Keratinocyte (primary cell): ENCODE results near the gene DYNC1I1. TPM values are rescaled to one million over a fixed set of nuclear protein-coding genes. Genes with fewer than 3 reads are reported as not detected.

Source experiments
- DNase-seq: peaks from one replicate; pipeline ENCODE4 v3.0.0-alpha.2; 2011; ENCODE audit warnings: low read depth, missing footprints, low spot score
- FAIRE-seq: peaks from 2 replicates; lab custom pipeline; 2011; peaks lifted over from hg19 to GRCh38; lab: Jason Lieb, UNC
- H2AFZ ChIP-seq: 2 replicates; pipeline ENCODE4 v1.6.0; 2012; ENCODE audit warnings: low read length, control low read depth, inconsistent platforms; ENCODE audit not compliant: control insufficient read depth
- H3K27ac ChIP-seq: 2 replicates; pipeline ENCODE4 v1.5.1; 2011; ENCODE audit warnings: low read length; ENCODE audit not compliant: control insufficient read depth, insufficient read depth
- H3K27me3 ChIP-seq: 3 replicates; pipeline ENCODE4 v1.6.0; 2011; ENCODE audit warnings: low read length; ENCODE audit not compliant: control insufficient read depth, insufficient read depth; ENCODE audit errors: extremely low read depth
- H3K36me3 ChIP-seq, 2 experiments: 2 replicates in 1 of 2; 3 replicates in 1 of 2; pipeline ENCODE4 v1.5.1; 2011; ENCODE audit warnings: low read length in 2 of 2, mild to moderate bottlenecking in 1 of 2; ENCODE audit not compliant: control insufficient read depth in 2 of 2, insufficient read depth in 2 of 2; ENCODE audit errors: extremely low read depth in 1 of 2
- H3K4me1 ChIP-seq: 3 replicates; pipeline ENCODE4 v1.5.1; 2011; ENCODE audit warnings: low read length; ENCODE audit not compliant: control insufficient read depth, insufficient read depth; ENCODE audit errors: extremely low read depth
- H3K4me2 ChIP-seq: 3 replicates; pipeline ENCODE4 v1.6.0; 2011; ENCODE audit warnings: low read depth, low read length; ENCODE audit not compliant: control insufficient read depth, insufficient read depth; ENCODE audit errors: extremely low read depth
- H3K4me3 ChIP-seq, 3 experiments: fragments of 200-600 bp in 1 of 3; sonication (generic) in 1 of 3; 2 replicates in 2 of 3; 3 replicates in 1 of 3; pipeline ENCODE4 v1.5.1; 2011 to 2016; ENCODE audit warnings: low read length in 3 of 3, mild to moderate bottlenecking in 3 of 3, control low read depth in 2 of 3, inconsistent platforms in 1 of 3, low read depth in 1 of 3, mixed read lengths in 1 of 3, mixed run types in 1 of 3, moderate library complexity in 1 of 3; ENCODE audit not compliant: control insufficient read depth in 2 of 3, insufficient read depth in 2 of 3; ENCODE audit errors: extremely low read depth in 1 of 3
- H3K79me2 ChIP-seq: 2 replicates; pipeline ENCODE4 v1.6.0; 2012; ENCODE audit warnings: low read length; ENCODE audit not compliant: control insufficient read depth, insufficient read depth
- H3K9ac ChIP-seq: 3 replicates; pipeline ENCODE4 v1.6.0; 2011; ENCODE audit warnings: low read length; ENCODE audit not compliant: control insufficient read depth, insufficient read depth; ENCODE audit errors: extremely low read depth
- H3K9me1 ChIP-seq: 3 replicates; pipeline ENCODE4 v1.6.0; 2011; ENCODE audit warnings: low read length; ENCODE audit not compliant: control insufficient read depth, insufficient read depth; ENCODE audit errors: extremely low read depth
- H3K9me3 ChIP-seq: 2 replicates; pipeline ENCODE4 v1.5.1; 2012; ENCODE audit warnings: low read depth, low read length; ENCODE audit not compliant: control insufficient read depth
- H4K20me1 ChIP-seq: 3 replicates; pipeline ENCODE4 v1.6.0; 2011; ENCODE audit warnings: low read length; ENCODE audit not compliant: control insufficient read depth, insufficient read depth; ENCODE audit errors: extremely low read depth
- EZH2 ChIP-seq: IDR thresholded peaks from one replicate; pipeline ENCODE4 v1.6.1; 2012; ENCODE audit warnings: inconsistent platforms, mild to moderate bottlenecking, low read length, moderate library complexity
- dilution Hi-C: fragments of 300-500 bp; cut with MboI; formaldehyde crosslinking; loops from one replicate; pipeline ENCODE4 v1.7.0; 2020; ENCODE audit warnings: low sequenced_read_pairs; ENCODE audit not compliant: extremely low pct_ligation_motif_present
- polyA plus RNA-seq, 5 experiments: library from polyadenylated mRNA; depleted of rRNA in 3 of 5; stranded (reverse) in 3 of 5; stranded (forward) in 1 of 5; unstranded in 1 of 5; fragments of >200 nt; gene quantifications; 1 replicate in 1 of 5; 2 replicates in 3 of 5; 3 replicates in 1 of 5; pipeline versions ENCODE4 v1.2.1 to v1.2.3, GENCODE V29; 2011 to 2012; ENCODE audit warnings: missing spikeins in 2 of 5, low read depth in 1 of 5, low replicate concordance in 1 of 5
- TF ChIP-seq, protein P1 (sequence below), 3 experiments: IDR thresholded peaks in 1 of 3; conservative IDR thresholded peaks in 1 of 3; optimal IDR thresholded peaks in 1 of 3; 2 replicates in 2 of 3; 3 replicates in 1 of 3; pipeline versions ENCODE3 to v1.5.1; 2011; ENCODE audit warnings: low read length in 3 of 3, mild to moderate bottlenecking in 3 of 3, moderate library complexity in 2 of 3, control low read depth in 1 of 3, inconsistent platforms in 1 of 3; ENCODE audit not compliant: insufficient read depth in 2 of 3; ENCODE audit errors: extremely low read depth in 1 of 3

The DYNC1I1 gene
- polyA plus RNA-seq, 1 donor (not counting 4 experiments of a cell fraction or from before 2014, with no cell fraction given), result 0.10 TPM

GRCh38 chr7:95993380-95993779, 221.0 kb downstream of the DYNC1I1 start:
- Histone ChIP-seq H3K79me2 (no peaks in the 10 kb centered on the region), H3K27me3 (no peaks in the 10 kb centered on the region), H4K20me1 (no peaks in the 10 kb centered on the region), H3K9ac (no peak overlapping the region), H3K9me1 (no peaks in the 10 kb centered on the region), H2AFZ (no peak overlapping the region), H3K27ac (no peak overlapping the region), H3K36me3 (no peaks in the 10 kb centered on the region), H3K4me2 (no peak overlapping the region), H3K4me3 (no peak overlapping the region), H3K4me1 (no peaks in the 10 kb centered on the region), H3K9me3 (no peaks in the 10 kb centered on the region)
- dilution Hi-C loops, result no loop called here
- DNase-seq, result no peak
- TF ChIP-seq EZH2, result no peak
- TF ChIP-seq, protein P1, sequence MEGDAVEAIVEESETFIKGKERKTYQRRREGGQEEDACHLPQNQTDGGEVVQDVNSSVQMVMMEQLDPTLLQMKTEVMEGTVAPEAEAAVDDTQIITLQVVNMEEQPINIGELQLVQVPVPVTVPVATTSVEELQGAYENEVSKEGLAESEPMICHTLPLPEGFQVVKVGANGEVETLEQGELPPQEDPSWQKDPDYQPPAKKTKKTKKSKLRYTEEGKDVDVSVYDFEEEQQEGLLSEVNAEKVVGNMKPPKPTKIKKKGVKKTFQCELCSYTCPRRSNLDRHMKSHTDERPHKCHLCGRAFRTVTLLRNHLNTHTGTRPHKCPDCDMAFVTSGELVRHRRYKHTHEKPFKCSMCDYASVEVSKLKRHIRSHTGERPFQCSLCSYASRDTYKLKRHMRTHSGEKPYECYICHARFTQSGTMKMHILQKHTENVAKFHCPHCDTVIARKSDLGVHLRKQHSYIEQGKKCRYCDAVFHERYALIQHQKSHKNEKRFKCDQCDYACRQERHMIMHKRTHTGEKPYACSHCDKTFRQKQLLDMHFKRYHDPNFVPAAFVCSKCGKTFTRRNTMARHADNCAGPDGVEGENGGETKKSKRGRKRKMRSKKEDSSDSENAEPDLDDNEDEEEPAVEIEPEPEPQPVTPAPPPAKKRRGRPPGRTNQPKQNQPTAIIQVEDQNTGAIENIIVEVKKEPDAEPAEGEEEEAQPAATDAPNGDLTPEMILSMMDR (optimal IDR thresholded peaks at IDR 0.05 in 1 of 3, IDR thresholded peaks at IDR 0.05 in 1 of 3, conservative IDR thresholded peaks at IDR 0.05 in 1 of 3; ENCODE audit: extremely low read depth in 1 of 3, insufficient read depth in 2 of 3, low read length in 3 of 3), result no peak
- no peak for FAIRE-seq

DNA sequence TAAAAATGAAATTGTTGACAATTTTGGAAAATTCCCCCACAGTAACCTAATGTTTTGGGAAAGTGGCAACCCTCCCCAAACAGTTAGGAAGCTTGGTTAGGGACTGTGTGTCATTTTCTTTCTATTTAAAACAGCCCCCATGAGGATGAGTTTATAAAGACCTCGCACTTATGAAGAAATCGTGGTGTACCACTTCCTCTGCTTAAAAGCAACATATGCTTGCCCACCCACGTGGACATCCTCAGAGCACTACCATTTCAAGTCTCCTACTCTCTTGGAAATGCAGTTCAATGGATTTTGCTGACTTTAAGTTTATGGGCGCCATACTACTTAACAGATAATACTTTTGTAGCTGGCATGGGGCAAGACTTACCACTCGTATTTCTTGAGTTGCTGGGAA, 223.8 kb downstream of the DYNC1I1 start:
- dilution Hi-C loops, result no loop called here
- no peak overlapping the region for H3K27ac ChIP-seq
- H3K9me3 ChIP-seq, result no peaks in the 10 kb centered on the region
- no peak overlapping the region for H3K4me3 ChIP-seq
- H3K27me3 ChIP-seq, result no peaks in the 10 kb centered on the region
- FAIRE-seq, result no peak
- TF ChIP-seq, protein P1 (optimal IDR thresholded peaks at IDR 0.05 in 1 of 3, IDR thresholded peaks at IDR 0.05 in 1 of 3, conservative IDR thresholded peaks at IDR 0.05 in 1 of 3; ENCODE audit: extremely low read depth in 1 of 3, insufficient read depth in 2 of 3, low read length in 3 of 3), result no peak
- no peak for TF ChIP-seq EZH2
- no peaks in the 10 kb centered on the region for H3K9me1 ChIP-seq
- no peak overlapping the region for H3K4me2 ChIP-seq
- no peak for DNase-seq
- H3K4me1 ChIP-seq, result no peaks in the 10 kb centered on the region
- no peaks in the 10 kb centered on the region for H3K36me3 ChIP-seq
- H3K79me2 ChIP-seq, result no peaks in the 10 kb centered on the region
- H3K9ac ChIP-seq, result no peak overlapping the region
- H2AFZ ChIP-seq, result no peak overlapping the region
- H4K20me1 ChIP-seq, result no peaks in the 10 kb centered on the region
